ENCODE data around the gene DGKB. TPM values are rescaled to one million over a fixed set of nuclear protein-coding genes. Genes with fewer than 3 reads are reported as not detected.

The DGKB gene
- polyA plus RNA-seq, 1 of the 3 experiments (the other 2 are of a cell fraction) = 2.1 TPM

DNA sequence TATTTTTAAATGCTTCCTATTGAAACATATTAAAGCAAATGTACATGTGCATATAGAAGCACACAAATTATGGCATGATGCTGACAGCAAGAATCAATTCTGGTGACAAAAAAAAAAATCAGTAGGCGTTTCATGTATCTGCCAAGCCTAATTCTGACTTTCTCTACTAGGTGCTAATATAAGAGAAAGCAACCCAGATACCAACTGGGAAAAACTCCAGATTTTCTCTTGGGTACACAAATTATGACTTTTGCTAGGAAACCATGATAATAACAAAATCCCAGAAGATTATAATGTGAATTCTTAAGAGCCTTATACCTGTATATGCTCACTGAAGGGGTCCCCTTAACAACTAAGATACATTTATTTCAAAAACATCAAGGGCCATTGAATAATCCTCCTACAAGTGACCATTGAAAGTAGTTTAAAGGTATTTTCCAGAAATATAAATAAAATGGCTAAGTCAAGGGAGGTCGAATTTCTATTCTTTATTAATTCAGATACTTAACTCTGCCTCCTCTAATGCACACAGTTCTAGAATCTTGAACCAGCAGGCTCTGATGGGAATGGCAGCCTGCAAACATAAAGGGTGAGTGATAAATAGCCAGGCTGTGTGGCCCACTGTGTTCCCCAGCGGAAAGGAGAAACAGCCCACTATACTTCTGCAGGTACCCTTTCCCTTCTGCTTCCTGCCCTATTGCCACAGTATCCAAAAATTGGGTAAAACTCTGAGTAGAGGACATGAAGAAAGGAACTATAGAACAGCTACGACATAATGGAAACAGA lies 84.5 kb downstream of the DGKB start:
- H3K4me1 ChIP-seq (ENCODE audit: control insufficient read depth in 1 of 2, insufficient read depth in 2 of 2, low read depth in 1 of 2, low read length in 1 of 2) = peaks cover 9 to 12% of the 10 kb centered on the region in 2 experiments; a peak in 3 of 4 replicates
- CTCF ChIA-PET = no interaction called here
- H3K4me3 ChIP-seq (ENCODE audit: low read depth in 2 of 2, low read length in 1 of 2) = no peak overlapping the region
- H3K79me2 ChIP-seq (ENCODE audit: insufficient read depth) = no peaks in the 10 kb centered on the region
- no peak overlapping the region for H3K27ac ChIP-seq (ENCODE audit: low read depth in 2 of 2, low read length in 1 of 2)
- H3K9me2 ChIP-seq = 0 out of 2 replicates have a peak, but pooled peaks cover 3% of the 10 kb centered on the region
- no peaks in the 10 kb centered on the region for H3K27me3 ChIP-seq (ENCODE audit: insufficient read depth)
- WGBS (ENCODE audit: low lambda C conversion rate) = 81% methylated on average over 4 of the region's 4 CpGs
- H3K9me3 ChIP-seq = no peaks in the 10 kb centered on the region
- no peak overlapping the region for H3K4me2 ChIP-seq
- POLR2A ChIA-PET = no interaction called here
- no peaks in the 10 kb centered on the region for H3K36me3 ChIP-seq (replicated peaks in 1 of 2; ENCODE audit: control insufficient read depth in 1 of 2, insufficient read depth in 2 of 2, low read length in 1 of 2)
- peaks cover 17% of the 10 kb centered on the region for H3F3A ChIP-seq (replicated peaks; ENCODE audit: insufficient read depth)
- TF ChIP-seq SIN3A (IDR thresholded peaks at IDR 0.05; ENCODE audit: borderline replicate concordance, low read depth, low read length) (no peak), SMC3 (IDR thresholded peaks at IDR 0.05; ENCODE audit: low read depth, low read length) (no peak)
- H3K9ac ChIP-seq = no peak overlapping the region
- H4K20me1 ChIP-seq (ENCODE audit: insufficient read depth) = no peaks in the 10 kb centered on the region
- DNase-seq = no peak
- no peak overlapping the region for H2AFZ ChIP-seq (ENCODE audit: low read depth)

DNA sequence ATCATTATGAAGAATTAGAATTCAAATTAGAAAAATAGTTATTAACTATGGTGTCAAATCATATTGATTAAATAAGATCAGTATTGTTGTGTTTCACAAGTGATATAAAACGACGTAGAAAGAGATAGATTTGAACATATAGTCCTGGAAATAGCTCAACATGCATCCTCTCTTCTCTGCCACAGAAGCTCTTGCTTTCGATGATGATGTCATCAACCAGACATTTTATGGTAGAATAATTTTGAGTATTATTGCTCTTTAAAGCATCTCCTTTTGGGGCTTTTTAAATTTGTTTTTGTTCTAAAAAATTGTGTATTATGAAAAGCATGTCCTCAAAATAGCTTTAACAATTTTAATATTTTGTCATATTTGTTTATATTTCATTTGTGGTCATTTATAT lies 95.0 kb downstream of the DGKB start:
- peaks cover 3 to 5% of the 10 kb centered on the region in 2 experiments; a peak in 2 of 4 replicates for H3K4me1 ChIP-seq (ENCODE audit: control insufficient read depth in 1 of 2, insufficient read depth in 2 of 2, low read depth in 1 of 2, low read length in 1 of 2)
- no peaks in the 10 kb centered on the region for H3K9me3 ChIP-seq
- no peak overlapping the region for H3K4me2 ChIP-seq
- peaks cover 27% of the 10 kb centered on the region for H3F3A ChIP-seq (replicated peaks; ENCODE audit: insufficient read depth)
- H3K36me3 ChIP-seq (replicated peaks in 1 of 2; ENCODE audit: control insufficient read depth in 1 of 2, insufficient read depth in 2 of 2, low read length in 1 of 2) = no peaks in the 10 kb centered on the region
- ChIA-PET CTCF (interaction anchor here (1.7 kb wide), 1 partner anchor 9 kb away, joined by 4 read pairs; no protein-coding TSS in a partner anchor), POLR2A (no interaction called here)
- no peak overlapping the region for H3K9ac ChIP-seq
- H4K20me1 ChIP-seq (ENCODE audit: insufficient read depth) = no peaks in the 10 kb centered on the region
- WGBS (ENCODE audit: low lambda C conversion rate) = 77% methylated on average over 3 of the region's 3 CpGs
- no peak overlapping the region for H3K4me3 ChIP-seq (ENCODE audit: low read depth in 2 of 2, low read length in 1 of 2)
- TF ChIP-seq, protein P1, sequence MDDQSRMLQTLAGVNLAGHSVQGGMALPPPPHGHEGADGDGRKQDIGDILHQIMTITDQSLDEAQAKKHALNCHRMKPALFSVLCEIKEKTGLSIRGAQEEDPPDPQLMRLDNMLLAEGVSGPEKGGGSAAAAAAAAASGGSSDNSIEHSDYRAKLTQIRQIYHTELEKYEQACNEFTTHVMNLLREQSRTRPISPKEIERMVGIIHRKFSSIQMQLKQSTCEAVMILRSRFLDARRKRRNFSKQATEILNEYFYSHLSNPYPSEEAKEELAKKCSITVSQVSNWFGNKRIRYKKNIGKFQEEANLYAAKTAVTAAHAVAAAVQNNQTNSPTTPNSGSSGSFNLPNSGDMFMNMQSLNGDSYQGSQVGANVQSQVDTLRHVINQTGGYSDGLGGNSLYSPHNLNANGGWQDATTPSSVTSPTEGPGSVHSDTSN (IDR thresholded peaks at IDR 0.05) = no peak
- TF ChIP-seq TCF12 (IDR thresholded peaks at IDR 0.05) (0 out of 2 replicates have a peak, but pooled peaks have one; percentile 3), FOSL2 (IDR thresholded peaks at IDR 0.05; ENCODE audit: borderline replicate concordance, low read depth) (peak; percentile 12; the same call in 1 of the 2 replicates), RCOR1 (IDR thresholded peaks at IDR 0.05; ENCODE audit: low read length) (no peak), CHD2 (IDR thresholded peaks at IDR 0.05; ENCODE audit: low read length, partially characterized antibody) (no peak), FOXM1 (IDR thresholded peaks at IDR 0.05; ENCODE audit: low read depth) (no peak), NFIC (IDR thresholded peaks at IDR 0.05; ENCODE audit: borderline replicate concordance) (no peak), FOXJ3 (CRISPR knock-in tag; IDR thresholded peaks at IDR 0.05) (no peak)
- TF ChIP-seq, protein P2, sequence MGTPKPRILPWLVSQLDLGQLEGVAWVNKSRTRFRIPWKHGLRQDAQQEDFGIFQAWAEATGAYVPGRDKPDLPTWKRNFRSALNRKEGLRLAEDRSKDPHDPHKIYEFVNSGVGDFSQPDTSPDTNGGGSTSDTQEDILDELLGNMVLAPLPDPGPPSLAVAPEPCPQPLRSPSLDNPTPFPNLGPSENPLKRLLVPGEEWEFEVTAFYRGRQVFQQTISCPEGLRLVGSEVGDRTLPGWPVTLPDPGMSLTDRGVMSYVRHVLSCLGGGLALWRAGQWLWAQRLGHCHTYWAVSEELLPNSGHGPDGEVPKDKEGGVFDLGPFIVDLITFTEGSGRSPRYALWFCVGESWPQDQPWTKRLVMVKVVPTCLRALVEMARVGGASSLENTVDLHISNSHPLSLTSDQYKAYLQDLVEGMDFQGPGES (IDR thresholded peaks at IDR 0.05; ENCODE audit: low read depth, low read length) = no peak
- H3K79me2 ChIP-seq (ENCODE audit: insufficient read depth) = no peaks in the 10 kb centered on the region
- no peaks in the 10 kb centered on the region for H3K27me3 ChIP-seq (ENCODE audit: insufficient read depth)
- peak overlapping the region; percentile 66 to 74; a peak in 3 of 4 replicates for H3K27ac ChIP-seq (ENCODE audit: low read depth in 2 of 2, low read length in 1 of 2)
- no peak for DNase-seq
- H2AFZ ChIP-seq (ENCODE audit: low read depth) = peak overlapping the region; percentile 81; the same call in 1 of the 2 replicates
- H3K9me2 ChIP-seq = no peaks in the 10 kb centered on the region

Data from SK-N-SH (cell line).